AG10803 (cell line): ENCODE measurements around the gene CRK.
"Not testable (repeated sequence)": the region's sequence is repeated elsewhere in the genome, so short reads cannot be mapped to it uniquely, and the experiment has no call there.

ENCODE experiments used
- DNase-seq: peaks from one replicate; pipeline ENCODE4 v3.0.0; 2010; ENCODE audit warnings: low read depth
- H3K4me3 ChIP-seq: 2 replicates; pipeline ENCODE4 v1.5.1; 2011; ENCODE audit warnings: mild to moderate bottlenecking, low read length, control low read depth
- CTCF ChIP-seq: conservative IDR thresholded peaks from 2 replicates; pipeline ENCODE4 v1.5.1; 2011; ENCODE audit warnings: mild to moderate bottlenecking, low read length, control low read depth, inconsistent platforms

CRK gene

DNA sequence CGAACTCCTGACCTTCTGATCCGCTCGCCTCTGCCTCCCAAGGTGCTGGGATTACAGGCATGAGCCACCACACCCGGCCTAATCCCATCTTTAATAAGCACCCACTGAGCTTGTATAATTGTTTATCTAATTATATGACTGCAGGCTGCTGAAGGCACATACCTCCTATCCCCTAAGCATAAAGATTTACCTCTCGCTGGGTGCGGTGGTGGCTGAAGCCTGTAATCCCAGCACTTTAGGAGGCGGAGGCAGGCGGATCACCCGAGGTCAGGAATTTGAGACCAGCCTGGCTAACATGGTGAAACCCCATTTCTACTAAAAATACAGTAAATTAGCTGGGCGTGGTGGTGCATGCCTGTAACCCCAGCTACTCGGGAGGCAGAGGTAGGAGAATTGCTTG, 35.9 kb downstream of the CRK start:
- DNase-seq = no peak
- no peak for TF ChIP-seq CTCF
- H3K4me3 ChIP-seq = no peak overlapping the region

GRCh38 chr17:1418476-1418875, 37.6 kb downstream of the CRK start:
- not testable (repeated sequence) for H3K4me3 ChIP-seq, DNase-seq

- no peak for TF ChIP-seq CTCF
- DNase-seq = no peak
- H3K4me3 ChIP-seq = no peak overlapping the region
These were observed 39.6 kb downstream of the CRK start for GRCh38 chr17:1416414-1416813.

- no peak for DNase-seq
- no peak for TF ChIP-seq CTCF
- H3K4me3 ChIP-seq = no peak overlapping the region
These were observed 41.4 kb downstream of the CRK start for GRCh38 chr17:1414634-1415033.

- no peak for DNase-seq
- H3K4me3 ChIP-seq = no peak overlapping the region
- TF ChIP-seq CTCF = no peak
These were observed 41.9 kb downstream of the CRK start for GRCh38 chr17:1414001-1414574.

GRCh38 chr17:1413281-1413791, 42.7 kb downstream of the CRK start:
- no peak for TF ChIP-seq CTCF
- peak; percentile 66 for DNase-seq
- no peak overlapping the region for H3K4me3 ChIP-seq

DNA sequence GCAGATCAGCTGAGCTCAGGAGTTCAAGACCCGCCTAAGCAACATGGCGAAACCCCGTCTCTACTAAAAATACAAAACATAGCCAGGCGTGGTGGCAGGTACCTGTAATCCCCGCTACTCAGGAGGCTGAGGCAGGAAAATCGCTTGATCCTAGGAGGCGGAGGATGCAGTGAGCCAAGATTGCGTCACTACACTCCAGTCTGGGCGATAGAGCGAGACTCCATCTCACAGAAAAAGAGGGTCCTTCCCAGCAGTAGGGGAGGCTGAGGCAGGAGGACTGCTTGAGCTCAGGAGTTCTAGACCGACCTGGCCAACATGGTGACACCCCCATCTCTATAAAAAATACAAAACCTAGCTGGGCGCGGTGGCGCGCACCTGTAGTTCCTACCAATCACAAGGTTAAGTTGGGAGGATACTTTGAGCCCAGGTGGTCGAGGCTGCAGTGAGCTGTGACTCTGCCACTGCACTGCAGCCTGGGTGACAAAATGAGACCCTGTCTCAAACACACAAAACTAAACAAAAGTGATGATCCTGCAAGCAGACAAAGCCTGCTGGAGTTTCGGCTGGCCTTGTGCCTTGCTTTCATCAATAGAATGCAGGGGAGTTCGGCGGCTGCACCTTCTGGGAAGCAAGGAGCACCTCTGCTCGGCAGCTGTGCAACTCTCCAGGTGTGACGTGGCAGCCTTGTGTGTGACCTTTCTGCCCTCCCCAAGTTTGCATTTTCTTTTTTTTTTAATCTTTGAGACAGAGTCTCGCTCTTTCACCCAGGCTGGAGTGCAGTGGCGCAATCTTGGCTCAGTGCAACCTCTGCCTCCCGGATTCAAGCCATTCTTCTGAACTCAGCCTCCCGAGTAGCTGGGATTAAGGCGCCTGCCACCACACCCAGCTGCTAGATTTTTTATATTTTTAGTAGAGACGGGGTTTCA, 43.6 kb downstream of the CRK start:
- DNase-seq = no peak
- TF ChIP-seq CTCF = no peak
- H3K4me3 ChIP-seq = no peak overlapping the region
